ENCODE results near the gene RAB17.

- TF ChIP-seq CTCF (IDR thresholded peaks at IDR 0.05) (peak in 2 of 4 experiments; percentile 13 to 18), POLR2A (IDR thresholded peaks at IDR 0.05) (no peak), POLR2AphosphoS5 (IDR thresholded peaks at IDR 0.05) (peak; percentile 83)
These were observed 31.4 kb downstream of the RAB17 start for GRCh38 chr2:237558961-237559641.

Measured in prostate gland (tissue), 2 donors.